HUES48 (cell line): Measurements from ENCODE around the gene ABLIM2.

Experiments used
- H3K27ac ChIP-seq: one replicate; pipeline ENCODE4 v1.7.0; 2013; ENCODE audit warnings: low read depth, low read length, inconsistent platforms
- H3K27me3 ChIP-seq: 2 replicates; pipeline ENCODE4 v1.6.1; 2013; ENCODE audit warnings: mild to moderate bottlenecking, low read length; ENCODE audit not compliant: control insufficient read depth, insufficient read depth
- H3K36me3 ChIP-seq: 2 replicates; pipeline ENCODE4 v1.6.1; 2013; ENCODE audit warnings: low read length; ENCODE audit not compliant: control insufficient read depth, insufficient read depth
- H3K4me1 ChIP-seq: 2 replicates; pipeline ENCODE4 v1.6.1; 2013; ENCODE audit warnings: mild to moderate bottlenecking, low read length; ENCODE audit not compliant: control insufficient read depth, insufficient read depth
- H3K4me3 ChIP-seq: 2 replicates; pipeline ENCODE4 v1.5.1; 2013; ENCODE audit warnings: mild to moderate bottlenecking, low read depth, low read length
- H3K9ac ChIP-seq: 2 replicates; pipeline ENCODE4 v1.6.1; 2013; ENCODE audit warnings: mild to moderate bottlenecking, low read depth, low read length, moderate library complexity
- H3K9me3 ChIP-seq: 2 replicates; pipeline ENCODE4 v1.6.1; 2013; ENCODE audit warnings: low read length; ENCODE audit not compliant: control insufficient read depth, insufficient read depth

Gene ABLIM2

GRCh38 chr4:8155048-8155447 lies 3.6 kb downstream of the ABLIM2 start:
- H3K4me3 ChIP-seq = no peak overlapping the region
- no peak overlapping the region for H3K9ac ChIP-seq
- no peaks in the 10 kb centered on the region for H3K9me3 ChIP-seq
- H3K36me3 ChIP-seq = no peaks in the 10 kb centered on the region
- H3K27me3 ChIP-seq = peaks cover 34% of the 10 kb centered on the region
- H3K27ac ChIP-seq = no peak overlapping the region
- H3K4me1 ChIP-seq = no peaks in the 10 kb centered on the region; the same call in 1 of the 2 replicates

- H3K9me3 ChIP-seq = no peaks in the 10 kb centered on the region
- H3K4me3 ChIP-seq = no peak overlapping the region
- no peaks in the 10 kb centered on the region for H3K36me3 ChIP-seq
- H3K4me1 ChIP-seq = no peaks in the 10 kb centered on the region
- no peak overlapping the region for H3K27ac ChIP-seq
- no peak overlapping the region for H3K9ac ChIP-seq
- H3K27me3 ChIP-seq = peaks cover 23% of the 10 kb centered on the region
Observed at GRCh38 chr4:8153441-8153840, 5.2 kb downstream of the ABLIM2 start.

- Histone ChIP-seq H3K4me1 (no peaks in the 10 kb centered on the region), H3K4me3 (no peak overlapping the region), H3K27me3 (peaks cover 17% of the 10 kb centered on the region), H3K27ac (no peak overlapping the region), H3K36me3 (no peaks in the 10 kb centered on the region), H3K9me3 (no peaks in the 10 kb centered on the region), H3K9ac (no peak overlapping the region)
Observed at GRCh38 chr4:8152865-8153257, 5.8 kb downstream of the ABLIM2 start.

GRCh38 chr4:8152090-8152864 lies 6.3 kb downstream of the ABLIM2 start:
- no peaks in the 10 kb centered on the region for H3K9me3 ChIP-seq
- no peak overlapping the region for H3K4me3 ChIP-seq
- peaks cover 11% of the 10 kb centered on the region for H3K27me3 ChIP-seq
- H3K27ac ChIP-seq = no peak overlapping the region
- no peaks in the 10 kb centered on the region for H3K4me1 ChIP-seq
- H3K36me3 ChIP-seq = no peaks in the 10 kb centered on the region
- H3K9ac ChIP-seq = no peak overlapping the region

GRCh38 chr4:8151165-8151650 lies 7.4 kb downstream of the ABLIM2 start:
- 0 out of 2 replicates have a peak, but pooled peaks cover under 1% of the 10 kb centered on the region for H3K27me3 ChIP-seq
- H3K9ac ChIP-seq = no peak overlapping the region
- H3K4me1 ChIP-seq = no peaks in the 10 kb centered on the region
- H3K4me3 ChIP-seq = no peak overlapping the region
- no peaks in the 10 kb centered on the region for H3K9me3 ChIP-seq
- no peaks in the 10 kb centered on the region for H3K36me3 ChIP-seq
- no peak overlapping the region for H3K27ac ChIP-seq

- H3K9ac ChIP-seq = no peak overlapping the region
- H3K36me3 ChIP-seq = no peaks in the 10 kb centered on the region
Observed at GRCh38 chr4:8150152-8151090, 8.2 kb downstream of the ABLIM2 start.

GRCh38 chr4:8149664-8150063 lies 8.9 kb downstream of the ABLIM2 start:
- H3K4me3 ChIP-seq = no peak overlapping the region
- H3K36me3 ChIP-seq = no peaks in the 10 kb centered on the region
- H3K27me3 ChIP-seq = no peaks in the 10 kb centered on the region
- H3K9ac ChIP-seq = no peak overlapping the region
- H3K9me3 ChIP-seq = no peaks in the 10 kb centered on the region
- 0 out of 2 replicates have a peak, but pooled peaks cover 1% of the 10 kb centered on the region for H3K4me1 ChIP-seq
- no peak overlapping the region for H3K27ac ChIP-seq

More at GRCh38 chr4:8150152-8151090, 8.2 kb downstream of the ABLIM2 start:
- Histone ChIP-seq H3K27ac (no peak overlapping the region), H3K9me3 (no peaks in the 10 kb centered on the region), H3K4me1 (no peaks in the 10 kb centered on the region), H3K4me3 (no peak overlapping the region), H3K27me3 (no peaks in the 10 kb centered on the region)

GRCh38 chr4:8148785-8149435 lies 9.7 kb downstream of the ABLIM2 start:
- no peaks in the 10 kb centered on the region for H3K27me3 ChIP-seq
- no peaks in the 10 kb centered on the region for H3K36me3 ChIP-seq
- H3K27ac ChIP-seq = no peak overlapping the region
- no peaks in the 10 kb centered on the region for H3K9me3 ChIP-seq
- H3K4me3 ChIP-seq = no peak overlapping the region
- no peak overlapping the region for H3K9ac ChIP-seq
- H3K4me1 ChIP-seq = peaks cover 7% of the 10 kb centered on the region; the same call in 1 of the 2 replicates

GRCh38 chr4:8148159-8148558 lies 10.5 kb downstream of the ABLIM2 start:
- Histone ChIP-seq H3K27me3 (no peaks in the 10 kb centered on the region), H3K4me3 (no peak overlapping the region), H3K27ac (no peak overlapping the region), H3K9me3 (no peaks in the 10 kb centered on the region), H3K4me1 (peaks cover 10% of the 10 kb centered on the region), H3K36me3 (no peaks in the 10 kb centered on the region), H3K9ac (no peak overlapping the region)

GRCh38 chr4:8147231-8147970 lies 11.2 kb downstream of the ABLIM2 start:
- no peaks in the 10 kb centered on the region for H3K27me3 ChIP-seq
- no peak overlapping the region for H3K9ac ChIP-seq
- H3K4me3 ChIP-seq = no peak overlapping the region
- H3K4me1 ChIP-seq = peaks cover 10% of the 10 kb centered on the region
- H3K27ac ChIP-seq = no peak overlapping the region
- no peaks in the 10 kb centered on the region for H3K9me3 ChIP-seq
- no peaks in the 10 kb centered on the region for H3K36me3 ChIP-seq
